ENCODE data around the gene IL6R. TPM values are rescaled to one million over a fixed set of nuclear protein-coding genes. Genes with fewer than 3 reads are reported as not detected.
A peak's percentile ranks its signal among the peaks of the same experiment; 100 is the strongest.

Gene IL6R
- total RNA-seq, 4 donors from 2014 or later, result 44.7 to 59.4 (median 55.5) TPM

GRCh38 chr1:154417338-154417608 is 12.1 kb downstream of the IL6R start:
- no peaks in the 10 kb centered on the region for H3K9me3 ChIP-seq
- ATAC-seq, result no peak
- H3K4me1 ChIP-seq, result peaks cover 22 to 100% (median 53%) of the 10 kb centered on the region in 3 donors
- TF ChIP-seq POLR2AphosphoS5 (IDR thresholded peaks at IDR 0.05) (no peak), CTCF (IDR thresholded peaks at IDR 0.05) (no peak), POLR2A (IDR thresholded peaks at IDR 0.05) (no peak), EP300 (IDR thresholded peaks at IDR 0.05) (no peak)
- no peaks in the 10 kb centered on the region for H3K27me3 ChIP-seq
- 83 to 88% methylated on average over 1 of the region's 3 CpGs for WGBS, 2 donors (ENCODE audit: low coverage in 1 of 2)
- H3K27ac ChIP-seq, result peak overlapping the region in 3 of 4 donors; percentile 20 to 97 (median 84)
- H3K36me3 ChIP-seq, result no peaks in the 10 kb centered on the region
- no peak overlapping the region for H3K4me3 ChIP-seq

- no peak for ATAC-seq
- Histone ChIP-seq H3K27me3 (no peaks in the 10 kb centered on the region), H3K9me3 (no peaks in the 10 kb centered on the region), H3K36me3 (no peaks in the 10 kb centered on the region), H3K27ac (peak overlapping the region; percentile 84 to 99 (median 97)), H3K4me1 (peaks cover 25 to 100% (median 60%) of the 10 kb centered on the region in 3 donors), H3K4me3 (no peak overlapping the region)
- TF ChIP-seq EP300 (IDR thresholded peaks at IDR 0.05), result no peak
- TF ChIP-seq POLR2A (IDR thresholded peaks at IDR 0.05), result no peak
- TF ChIP-seq POLR2AphosphoS5 (IDR thresholded peaks at IDR 0.05), result peak; percentile 60
- no peak for TF ChIP-seq CTCF (IDR thresholded peaks at IDR 0.05)
- 61 to 67% methylated on average over 7 to 15 of the region's 17 CpGs for WGBS, 2 donors (ENCODE audit: low coverage in 1 of 2)
These were observed 13.1 kb downstream of the IL6R start for GRCh38 chr1:154418062-154418921.

GRCh38 chr1:154418923-154419619 is 13.9 kb downstream of the IL6R start:
- Histone ChIP-seq H3K36me3 (no peaks in the 10 kb centered on the region), H3K27ac (peak overlapping the region; percentile 84 to 99 (median 97)), H3K27me3 (no peaks in the 10 kb centered on the region), H3K4me3 (no peak overlapping the region), H3K4me1 (peaks cover 27 to 100% (median 65%) of the 10 kb centered on the region in 3 donors), H3K9me3 (no peaks in the 10 kb centered on the region)
- ATAC-seq, result no peak
- WGBS, 2 donors (ENCODE audit: low coverage in 1 of 2), result 0 to 80% methylated on average over 1 to 2 of the region's 5 CpGs
- TF ChIP-seq EP300 (IDR thresholded peaks at IDR 0.05) (no peak), POLR2A (IDR thresholded peaks at IDR 0.05) (no peak), CTCF (IDR thresholded peaks at IDR 0.05) (no peak), POLR2AphosphoS5 (IDR thresholded peaks at IDR 0.05) (no peak)

DNA sequence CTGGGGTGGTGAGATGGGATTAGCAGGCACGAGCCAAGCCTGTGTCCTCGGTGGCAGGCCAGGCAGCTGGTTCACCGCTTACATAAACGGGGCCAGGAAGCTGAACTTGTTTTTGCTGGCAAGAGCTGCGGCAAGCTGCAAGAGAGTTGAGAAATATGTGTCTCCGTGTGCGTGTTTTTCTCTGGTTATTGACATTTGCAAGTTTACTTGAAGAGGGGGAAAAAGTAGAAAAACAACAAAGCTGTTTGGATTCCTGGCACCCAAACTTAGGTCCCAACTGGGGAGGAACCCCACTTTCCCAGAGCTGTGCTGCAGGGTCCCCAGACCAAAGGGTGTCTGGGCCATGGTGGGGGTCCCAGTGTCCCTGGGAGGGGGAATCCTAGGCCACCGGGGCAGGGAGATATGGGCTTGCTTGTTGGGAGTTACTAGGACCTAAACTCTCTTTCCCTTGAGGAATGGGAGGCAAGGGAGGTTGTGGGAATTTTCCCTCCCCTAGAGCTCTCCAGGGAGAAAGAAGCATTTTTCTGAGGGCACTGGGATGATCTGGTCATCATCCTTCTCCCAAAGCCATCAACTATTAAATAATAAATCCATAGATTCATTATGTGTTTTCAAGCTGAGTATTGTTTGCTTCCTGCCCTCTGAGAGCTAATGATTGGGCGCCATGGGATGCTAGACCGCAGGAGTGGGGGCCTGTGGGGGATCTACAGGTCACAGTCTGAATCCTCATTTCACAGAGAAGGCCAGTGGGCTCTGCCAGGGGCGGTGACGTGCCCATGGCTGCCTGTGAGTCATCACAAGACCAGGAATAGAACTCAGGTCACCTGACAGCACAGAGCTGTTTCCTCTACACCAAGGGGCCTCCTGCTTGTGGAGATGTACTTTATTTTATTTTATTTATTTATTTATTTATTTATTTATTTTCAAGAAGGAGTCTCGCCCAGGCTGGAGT is 14.8 kb downstream of the IL6R start:
- TF ChIP-seq POLR2A (IDR thresholded peaks at IDR 0.05) (peak in 1 of 2 donors; percentile 12), POLR2AphosphoS5 (IDR thresholded peaks at IDR 0.05) (peak; percentile 98), CTCF (IDR thresholded peaks at IDR 0.05) (no peak), EP300 (IDR thresholded peaks at IDR 0.05) (no peak)
- 0 to 10% methylated on average over 6 to 9 of the region's 13 CpGs for WGBS, 2 donors (ENCODE audit: low coverage in 1 of 2)
- H3K27ac ChIP-seq, result peak overlapping the region; percentile 84 to 99 (median 97)
- H3K4me3 ChIP-seq, result peak overlapping the region in 1 of 2 donors; percentile 10
- no peaks in the 10 kb centered on the region for H3K36me3 ChIP-seq
- H3K27me3 ChIP-seq, result no peaks in the 10 kb centered on the region
- peaks cover 32 to 100% (median 73%) of the 10 kb centered on the region in 3 donors for H3K4me1 ChIP-seq
- peak; percentile 92 for ATAC-seq
- no peaks in the 10 kb centered on the region for H3K9me3 ChIP-seq
